Ishikawa (cell line): ENCODE data around the gene HOXA10.
A peak's percentile ranks its signal among the peaks of the same experiment; 100 is the strongest.

Experiments used
- EGR1 ChIP-seq: IDR thresholded peaks from 2 replicates; pipeline ENCODE4 v1.6.1; 2012
- RAD21 ChIP-seq: IDR thresholded peaks from 2 replicates; pipeline ENCODE4 v1.6.1; 2012; ENCODE audit warnings: low read depth
- REST ChIP-seq: IDR thresholded peaks from 2 replicates; pipeline ENCODE4 v1.6.1; 2012; ENCODE audit warnings: low read depth, mild to moderate bottlenecking
- TAF1 ChIP-seq: IDR thresholded peaks from 2 replicates; pipeline ENCODE4 v1.6.1; 2012; ENCODE audit warnings: low read depth, mild to moderate bottlenecking
- USF1 ChIP-seq: IDR thresholded peaks from 2 replicates; pipeline ENCODE4 v1.6.1; 2012
- ZBTB7A ChIP-seq: IDR thresholded peaks from 2 replicates; pipeline ENCODE4 v1.6.1; 2012; ENCODE audit warnings: low read depth

- TF ChIP-seq RAD21 = no peak
- peak; percentile 26; the same call in 1 of the 2 replicates for TF ChIP-seq EGR1
- TF ChIP-seq USF1 = no peak
- TF ChIP-seq TAF1 = no peak; the same call in none of the 2 replicates
- TF ChIP-seq REST = no peak
- TF ChIP-seq ZBTB7A = no peak
These were observed 1.2 kb downstream of the HOXA10 start for GRCh38 chr7:27172823-27173510.
